Hepatocyte (in vitro differentiated cells): ENCODE results near the gene HAS3. TPM values are rescaled to one million over a fixed set of nuclear protein-coding genes. Genes with fewer than 3 reads are reported as not detected.
"Not testable (repeated sequence)": the region's sequence is repeated elsewhere in the genome, so short reads cannot be mapped to it uniquely, and the experiment has no call there.

Experiments
- DNase-seq: peaks from one replicate; pipeline ENCODE4 v3.0.0-alpha.2; 2016; ENCODE audit warnings: low spot score
- H2AFZ ChIP-seq: fragments of 200-600 bp; sonication (generic); 2 replicates; pipeline ENCODE4 v1.6.0; 2016; ENCODE audit warnings: antibody characterized with exemption, mild to moderate bottlenecking
- H3K27ac ChIP-seq: fragments of 200-600 bp; sonication (generic); 2 replicates; pipeline ENCODE4 v1.5.1; 2016; ENCODE audit warnings: mild to moderate bottlenecking
- H3K27me3 ChIP-seq: fragments of 200-600 bp; sonication (generic); 2 replicates; pipeline ENCODE4 v1.6.1; 2016
- H3K36me3 ChIP-seq: fragments of 200-600 bp; sonication (generic); replicated peaks from 2 replicates; pipeline ENCODE4 v1.5.1; 2016; ENCODE audit warnings: low read depth; ENCODE audit not compliant: insufficient read depth
- H3K4me1 ChIP-seq: fragments of 200-600 bp; sonication (generic); 2 replicates; pipeline ENCODE4 v1.5.1; 2016; ENCODE audit warnings: mild to moderate bottlenecking, moderate library complexity; ENCODE audit not compliant: insufficient read depth
- H3K4me2 ChIP-seq: fragments of 200-600 bp; sonication (generic); 2 replicates; pipeline ENCODE4 v1.6.0; 2016
- H3K4me3 ChIP-seq: fragments of 200-600 bp; sonication (generic); 2 replicates; pipeline ENCODE4 v1.5.1; 2016; ENCODE audit warnings: mild to moderate bottlenecking
- H3K79me2 ChIP-seq: fragments of 200-600 bp; sonication (generic); 2 replicates; pipeline ENCODE4 v1.6.0; 2017; ENCODE audit warnings: mild to moderate bottlenecking
- H3K9me2 ChIP-seq: fragments of 200-600 bp; sonication (generic); replicated peaks from 2 replicates; pipeline ENCODE4 v1.6.0; 2017; ENCODE audit warnings: mild to moderate bottlenecking; ENCODE audit not compliant: insufficient read depth
- H3K9me3 ChIP-seq: fragments of 200-600 bp; sonication (generic); 2 replicates; pipeline ENCODE4 v1.5.1; 2016; ENCODE audit warnings: low read depth, mild to moderate bottlenecking
- H4K20me1 ChIP-seq: fragments of 200-600 bp; sonication (generic); 2 replicates; pipeline ENCODE4 v1.6.0; 2016; ENCODE audit warnings: mild to moderate bottlenecking; ENCODE audit not compliant: insufficient read depth, poor library complexity, severe bottlenecking
- EZH2 ChIP-seq: fragments of 200-600 bp; sonication (generic); IDR thresholded peaks from 2 replicates; pipeline ENCODE4 v1.6.1; 2016; ENCODE audit warnings: antibody characterized with exemption, mild to moderate bottlenecking, borderline replicate concordance
- EZH2phosphoT487 ChIP-seq: fragments of 200-600 bp; sonication (generic); IDR thresholded peaks from one replicate; pipeline ENCODE4 v1.6.1; 2018; ENCODE audit warnings: antibody characterized with exemption, mild to moderate bottlenecking, low read depth, moderate library complexity; ENCODE audit not compliant: unreplicated experiment, severe bottlenecking
- WGBS: methylation state at CpG from one replicate; pipeline ENCODE4 v1.1.6; 2016; ENCODE audit warnings: low lambda C conversion rate; ENCODE audit errors: missing lambda C conversion rate; 5-methylcytosine and 5-hydroxymethylcytosine counted together
- polyA plus RNA-seq: library from polyadenylated mRNA; unstranded; fragments of >200 nt; fragmentation: Nextera tagmentation; extraction: Ambion mirVana; gene quantifications from 2 replicates; pipeline ENCODE4 v1.2.1, GENCODE V29; 2016
- total RNA-seq: library from RNA; depleted of rRNA; stranded (reverse); fragments of >200 nt; gene quantifications from 2 replicates; pipeline ENCODE4 v1.2.3, GENCODE V29; 2014
- TF ChIP-seq, protein P1 (sequence below): fragments of 200-600 bp; sonication (generic); IDR thresholded peaks from 2 replicates; pipeline ENCODE4 v1.5.1; 2016; ENCODE audit warnings: antibody characterized with exemption, mild to moderate bottlenecking; ENCODE audit not compliant: poor library complexity

The HAS3 gene
- total and polyA plus RNA-seq, 2 experiments from 2014 or later, result 0.19 to 0.53 TPM

- Histone ChIP-seq H3K36me3 (no peaks in the 10 kb centered on the region), H3K27me3 (no peaks in the 10 kb centered on the region), H3K27ac (no peak overlapping the region), H3K9me2 (no peaks in the 10 kb centered on the region), H3K4me3 (no peak overlapping the region), H3K4me2 (no peak overlapping the region), H3K9me3 (no peaks in the 10 kb centered on the region), H4K20me1 (no peaks in the 10 kb centered on the region), H3K79me2 (peaks cover 11% of the 10 kb centered on the region), H2AFZ (no peak overlapping the region), H3K4me1 (no peaks in the 10 kb centered on the region)
- peak; percentile 11 for DNase-seq
- 95% methylated on average over 11 of the region's 11 CpGs for WGBS
- TF ChIP-seq EZH2, result no peak
- no peak for TF ChIP-seq EZH2phosphoT487
These were observed 37.7 kb downstream of the HAS3 start for GRCh38 chr16:69143116-69143515.

DNA sequence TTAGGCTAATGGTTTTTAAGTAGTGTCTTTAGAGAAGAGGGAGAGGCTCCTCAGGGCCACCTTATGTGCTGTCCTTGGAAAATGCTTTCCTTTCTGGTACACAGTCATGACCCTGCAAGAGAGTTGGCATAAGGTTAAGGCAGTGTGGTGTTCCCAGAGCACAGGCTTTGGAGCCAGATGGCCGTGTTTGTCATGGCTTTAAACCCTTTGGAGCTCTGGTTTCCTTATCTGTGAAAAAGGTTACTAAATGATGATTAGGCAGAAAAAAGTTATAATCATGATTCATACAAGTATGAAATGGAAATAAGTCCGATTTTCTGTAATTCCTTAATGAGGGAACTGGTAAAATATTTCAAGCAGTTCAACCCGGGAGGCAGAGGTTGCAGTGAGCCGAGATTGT, 40.2 kb downstream of the HAS3 start:
- WGBS, result 67% methylated on average over 4 of the region's 4 CpGs
- no peaks in the 10 kb centered on the region for H4K20me1 ChIP-seq
- H3K27ac ChIP-seq, result peak overlapping the region; percentile 47
- DNase-seq, result peak; percentile 30
- H3K9me2 ChIP-seq, result no peaks in the 10 kb centered on the region
- H3K9me3 ChIP-seq, result no peaks in the 10 kb centered on the region
- H3K4me3 ChIP-seq, result no peak overlapping the region
- no peaks in the 10 kb centered on the region for H3K27me3 ChIP-seq
- no peak for TF ChIP-seq EZH2
- TF ChIP-seq EZH2phosphoT487, result no peak
- TF ChIP-seq, protein P1, sequence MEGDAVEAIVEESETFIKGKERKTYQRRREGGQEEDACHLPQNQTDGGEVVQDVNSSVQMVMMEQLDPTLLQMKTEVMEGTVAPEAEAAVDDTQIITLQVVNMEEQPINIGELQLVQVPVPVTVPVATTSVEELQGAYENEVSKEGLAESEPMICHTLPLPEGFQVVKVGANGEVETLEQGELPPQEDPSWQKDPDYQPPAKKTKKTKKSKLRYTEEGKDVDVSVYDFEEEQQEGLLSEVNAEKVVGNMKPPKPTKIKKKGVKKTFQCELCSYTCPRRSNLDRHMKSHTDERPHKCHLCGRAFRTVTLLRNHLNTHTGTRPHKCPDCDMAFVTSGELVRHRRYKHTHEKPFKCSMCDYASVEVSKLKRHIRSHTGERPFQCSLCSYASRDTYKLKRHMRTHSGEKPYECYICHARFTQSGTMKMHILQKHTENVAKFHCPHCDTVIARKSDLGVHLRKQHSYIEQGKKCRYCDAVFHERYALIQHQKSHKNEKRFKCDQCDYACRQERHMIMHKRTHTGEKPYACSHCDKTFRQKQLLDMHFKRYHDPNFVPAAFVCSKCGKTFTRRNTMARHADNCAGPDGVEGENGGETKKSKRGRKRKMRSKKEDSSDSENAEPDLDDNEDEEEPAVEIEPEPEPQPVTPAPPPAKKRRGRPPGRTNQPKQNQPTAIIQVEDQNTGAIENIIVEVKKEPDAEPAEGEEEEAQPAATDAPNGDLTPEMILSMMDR, result no peak
- no peaks in the 10 kb centered on the region for H3K36me3 ChIP-seq
- H3K4me1 ChIP-seq, result no peaks in the 10 kb centered on the region
- no peak overlapping the region for H2AFZ ChIP-seq
- no peak overlapping the region for H3K4me2 ChIP-seq
- H3K79me2 ChIP-seq, result peaks cover 3% of the 10 kb centered on the region

DNA sequence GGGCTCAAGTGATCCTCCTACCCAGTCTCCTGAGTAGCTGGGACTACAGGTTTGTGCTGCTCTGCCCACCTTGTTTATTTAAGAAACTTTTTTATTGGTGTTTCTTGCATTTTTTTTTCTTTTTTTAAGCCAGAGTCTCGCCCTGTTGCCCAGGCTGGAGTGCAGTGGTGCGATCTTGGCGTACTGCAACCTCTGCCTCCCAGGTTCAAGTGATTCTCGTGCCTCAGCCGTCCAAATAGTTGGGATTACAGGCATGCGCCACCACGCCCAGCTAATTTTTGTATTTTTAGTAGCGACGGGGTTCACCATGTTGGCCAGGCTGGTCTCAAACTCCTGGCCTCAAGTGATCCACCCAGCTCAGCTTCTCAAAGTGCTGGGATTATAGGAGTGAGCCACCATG, 44.2 kb downstream of the HAS3 start:
- not testable (repeated sequence) for H3K9me2 ChIP-seq, H3K9me3 ChIP-seq, H3K27me3 ChIP-seq, H2AFZ ChIP-seq, H3K4me2 ChIP-seq, H3K4me1 ChIP-seq, H4K20me1 ChIP-seq, H3K36me3 ChIP-seq, H3K27ac ChIP-seq, H3K79me2 ChIP-seq, DNase-seq, H3K4me3 ChIP-seq
- 95% methylated on average over 9 of the region's 9 CpGs for WGBS

GRCh38 chr16:69150146-69150865, 44.9 kb downstream of the HAS3 start:
- H3K79me2 ChIP-seq, result peaks cover under 1% of the 10 kb centered on the region
- H3K36me3 ChIP-seq, result no peaks in the 10 kb centered on the region
- H3K9me2 ChIP-seq, result no peaks in the 10 kb centered on the region
- H3K9me3 ChIP-seq, result no peaks in the 10 kb centered on the region
- no peak overlapping the region for H2AFZ ChIP-seq
- H3K27me3 ChIP-seq, result no peaks in the 10 kb centered on the region
- H3K27ac ChIP-seq, result no peak overlapping the region
- no peak overlapping the region for H3K4me2 ChIP-seq
- DNase-seq, result peak; percentile 90
- H4K20me1 ChIP-seq, result no peaks in the 10 kb centered on the region
- H3K4me1 ChIP-seq, result no peaks in the 10 kb centered on the region
- no peak overlapping the region for H3K4me3 ChIP-seq
- TF ChIP-seq, protein P1, result peak; percentile 92
- TF ChIP-seq EZH2, result no peak
- 69% methylated on average over 16 of the region's 16 CpGs for WGBS
